Motor neuron (in vitro differentiated cells): ENCODE data around the gene UVRAG. TPM values are rescaled to one million over a fixed set of nuclear protein-coding genes. Genes with fewer than 3 reads are reported as not detected.

ENCODE experiments used
- ATAC-seq, 8 experiments: fragments of 200-7000 bp; cut with Tn5 transposase; replicated peaks in 6 of 8; 2 replicates each; pipeline ENCODE4 v1.8.0; 2021; ENCODE audit warnings: mild to moderate bottlenecking in 8 of 8, moderate library complexity in 8 of 8
- H3K27ac ChIP-seq, 2 donors: fragments of 250-450 bp; sonication (Bioruptor Pico); 2 replicates each; pipeline ENCODE4 v1.9.0; 2021; ENCODE audit warnings: antibody characterized with exemption in 2 of 2, mild to moderate bottlenecking in 2 of 2, moderate library complexity in 1 of 2
- H3K4me1 ChIP-seq, 2 donors: fragments of 250-450 bp; sonication (Bioruptor Pico); replicated peaks in 1 of 2; 2 replicates each; pipeline ENCODE4 v1.6.1; 2021; ENCODE audit warnings: antibody characterized with exemption in 2 of 2, mild to moderate bottlenecking in 2 of 2, moderate library complexity in 1 of 2
- H3K4me3 ChIP-seq, 5 donors: fragments of 250-450 bp; sonication (Bioruptor Pico); 2 replicates each; pipeline ENCODE4 v1.9.0; 2021; ENCODE audit warnings: antibody characterized with exemption in 5 of 5, mild to moderate bottlenecking in 5 of 5, moderate library complexity in 4 of 5
- WGBS, 10 experiments: fragments of 450-650 bp; shearing (Covaris generic); methylation state at CpG; one replicate each; pipeline ENCODE4 v1.0.0; 2022; 5-methylcytosine and 5-hydroxymethylcytosine counted together
- in situ Hi-C, 9 experiments: fragments of 400-800 bp; cut with MboI; loops; one replicate each; pipeline ENCODE4 v1.15.0; 2021; ENCODE audit warnings: low sequenced_read_pairs in 9 of 9, low pct_unique_long_range_greater_than_20kb in 2 of 9; ENCODE audit not compliant: unreplicated experiment in 9 of 9
- total RNA-seq, 8 experiments: library from RNA; unstranded; fragments of 300-600 nt; gene quantifications; 2 replicates each; pipeline versions ENCODE4 v1.2.3 to v1.2.4, GENCODE V29; 2022

The UVRAG gene
- 10 to 100 TPM; 17.2 to 24.4 (median 19.6) TPM for total RNA-seq

DNA sequence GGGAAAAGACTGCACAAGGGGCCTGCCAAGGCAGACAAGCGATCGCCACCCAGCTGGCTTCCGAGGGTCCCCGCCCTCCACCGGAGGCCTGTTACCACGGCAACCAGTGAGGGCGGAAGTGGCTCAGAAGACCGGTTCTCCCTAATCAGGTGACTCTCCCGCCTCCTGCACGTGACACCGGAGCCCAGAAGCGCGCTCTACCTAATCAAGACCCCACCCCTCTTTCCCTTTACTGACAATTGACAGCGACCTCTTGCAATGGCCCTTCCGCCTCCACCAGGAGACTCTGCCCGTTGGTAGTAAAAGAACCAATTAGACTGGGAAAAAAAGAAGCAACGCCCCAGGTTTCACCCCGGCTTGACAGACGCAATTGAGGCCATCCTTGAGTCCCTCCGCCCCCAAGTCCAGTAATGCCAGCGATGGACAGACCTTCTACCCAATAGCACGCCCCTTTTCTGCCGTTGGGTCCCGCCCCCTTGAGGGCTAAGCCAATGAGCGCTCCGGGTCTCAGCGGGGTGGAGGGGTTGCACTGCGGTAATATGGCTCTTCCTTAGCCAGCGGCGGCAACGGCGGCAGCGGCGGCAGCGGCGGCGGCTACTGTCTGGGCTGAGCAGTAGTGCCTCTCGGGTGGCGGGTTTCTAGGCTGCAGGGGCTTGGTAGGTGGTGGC, at the start of gene UVRAG:
UVRAG (plus strand) TSS at position 534 of the 668 bp plus-strand sequence. CDS start 198 bp downstream, outside the sequence.
- WGBS, 10 experiments: 0% methylated on average over 1 to 9 of the region's 39 CpGs; no CpG with 5 or more reads in 7 of the 10 experiments
- in situ Hi-C loops: no loop called here
- H3K27ac ChIP-seq: peak within 1 kb of the TSS; percentile 62 to 72
- peak; percentile 84 to 95 (median 94) for ATAC-seq
- peaks cover 16 to 17% of the 10 kb centered on the region in 2 donors for H3K4me1 ChIP-seq
- peak within 1 kb of the TSS; percentile 71 to 85 (median 79) for H3K4me3 ChIP-seq

- Histone ChIP-seq H3K4me3 (no peak overlapping the region), H3K4me1 (peaks cover 14 to 15% of the 10 kb centered on the region in 2 donors), H3K27ac (no peak overlapping the region)
- in situ Hi-C loops: no loop called here
- WGBS, 10 experiments: 37 to 100% (median 83%) methylated on average over 1 to 4 of the region's 4 CpGs; no CpG with 5 or more reads in 2 of the 10 experiments
- no peak for ATAC-seq
Measured at GRCh38 chr11:75766443-75767227, 48.4 kb upstream of the UVRAG start.

DNA sequence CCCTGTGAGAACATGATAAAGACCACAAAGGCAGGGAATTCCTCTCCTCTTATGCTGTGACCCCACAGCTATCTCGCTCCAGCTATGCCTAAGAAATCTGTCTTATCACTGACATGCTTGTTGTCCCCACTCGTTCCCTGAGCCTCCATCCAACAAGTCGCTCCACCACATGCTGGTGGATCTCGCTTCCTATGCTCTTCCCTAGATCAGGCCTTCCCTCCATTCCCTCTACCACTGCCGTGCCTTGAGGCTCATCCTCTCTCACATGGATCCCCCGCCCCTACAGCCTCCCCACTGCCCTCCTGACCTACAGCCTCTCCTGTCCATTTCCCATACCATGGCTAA, 47.8 kb upstream of the UVRAG start:
- H3K4me1 ChIP-seq: peaks cover 14 to 15% of the 10 kb centered on the region in 2 donors
- ATAC-seq: no peak
- in situ Hi-C loops: no loop called here
- H3K27ac ChIP-seq: no peak overlapping the region
- no peak overlapping the region for H3K4me3 ChIP-seq
- 89 to 100% (median 97%) methylated on average over 1 to 5 of the region's 6 CpGs; no CpG with 5 or more reads in 3 of the 10 experiments for WGBS, 10 experiments

- Histone ChIP-seq H3K27ac (no peak overlapping the region), H3K4me3 (peak overlapping the region in 2 of 5 donors; percentile 53 to 59)
- 29 to 100% (median 60%) methylated on average over 1 of the region's 1 CpG; no CpG with 5 or more reads in 5 of the 10 experiments for WGBS, 10 experiments
Measured at GRCh38 chr11:75767793-75768111, 47.3 kb upstream of the UVRAG start.

DNA sequence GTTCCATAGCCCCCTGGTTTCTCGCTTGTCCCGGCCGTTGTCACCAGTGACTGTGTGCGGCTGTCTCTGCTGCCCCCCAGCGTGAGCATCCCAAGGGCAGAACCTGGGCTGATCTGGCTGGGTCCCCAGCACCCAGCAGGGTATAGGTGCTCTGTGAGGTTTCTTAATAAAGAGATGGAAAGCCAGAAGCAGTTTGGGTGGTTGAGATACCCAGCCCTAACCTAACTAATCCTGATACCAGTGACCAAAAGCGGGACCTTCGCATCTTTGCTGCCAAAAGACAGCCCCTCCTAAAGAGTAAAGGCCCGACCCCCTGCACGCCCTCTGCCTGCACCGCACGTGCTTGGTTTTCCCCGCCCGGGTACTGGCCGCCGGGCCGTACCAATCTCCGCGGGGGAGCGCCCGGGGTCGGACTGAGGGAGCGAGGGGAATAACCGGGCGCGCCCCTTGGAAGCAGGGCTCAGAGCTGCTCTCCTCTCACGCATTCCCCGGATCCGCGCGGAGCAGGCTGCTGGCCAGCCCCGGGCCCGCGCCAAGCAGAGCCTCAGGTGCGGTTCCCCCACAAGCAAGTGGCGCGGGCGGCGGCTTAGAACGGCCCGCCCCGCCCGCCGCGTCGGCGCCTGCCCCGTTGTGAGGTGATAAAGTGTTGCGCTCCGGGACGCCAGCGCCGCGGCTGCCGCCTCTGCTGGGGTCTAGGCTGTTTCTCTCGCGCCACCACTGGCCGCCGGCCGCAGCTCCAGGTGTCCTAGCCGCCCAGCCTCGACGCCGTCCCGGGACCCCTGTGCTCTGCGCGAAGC, 46.7 kb upstream of the UVRAG start, which contains the start of gene DGAT2:
DGAT2 (plus strand) TSS at position 667 of the 797 bp plus-strand sequence. CDS start 214 bp downstream, outside the sequence.
- in situ Hi-C loops: no loop called here
- WGBS, 10 experiments: 0 to 20% (median 15%) methylated on average over 2 to 9 of the region's 66 CpGs; no CpG with 5 or more reads in 6 of the 10 experiments
- Histone ChIP-seq H3K4me1 (peaks cover 9 to 14% of the 10 kb centered on the region in 2 donors), H3K27ac (peak within 1 kb of the TSS; percentile 74 to 88), H3K4me3 (peak within 1 kb of the TSS; percentile 50 to 59 (median 53))
- peak; percentile 88 to 96 (median 94) for ATAC-seq

More at GRCh38 chr11:75767793-75768111, 47.3 kb upstream of the UVRAG start:
- in situ Hi-C loops: no loop called here
- no peak for ATAC-seq
- peaks cover 13 to 14% of the 10 kb centered on the region in 2 donors for H3K4me1 ChIP-seq

GRCh38 chr11:75768909-75769771, 45.9 kb upstream of the UVRAG start:
- Histone ChIP-seq H3K27ac (no peak overlapping the region), H3K4me1 (peaks cover 9 to 14% of the 10 kb centered on the region in 2 donors), H3K4me3 (peak overlapping the region; percentile 50 to 59 (median 53))
- in situ Hi-C loops: no loop called here
- 25% methylated on average over 2 of the region's 46 CpGs; no CpG with 5 or more reads in 9 of the 10 experiments for WGBS, 10 experiments
- ATAC-seq: peak in 5 of 8 experiments; percentile 34 to 49 (median 42)

DNA sequence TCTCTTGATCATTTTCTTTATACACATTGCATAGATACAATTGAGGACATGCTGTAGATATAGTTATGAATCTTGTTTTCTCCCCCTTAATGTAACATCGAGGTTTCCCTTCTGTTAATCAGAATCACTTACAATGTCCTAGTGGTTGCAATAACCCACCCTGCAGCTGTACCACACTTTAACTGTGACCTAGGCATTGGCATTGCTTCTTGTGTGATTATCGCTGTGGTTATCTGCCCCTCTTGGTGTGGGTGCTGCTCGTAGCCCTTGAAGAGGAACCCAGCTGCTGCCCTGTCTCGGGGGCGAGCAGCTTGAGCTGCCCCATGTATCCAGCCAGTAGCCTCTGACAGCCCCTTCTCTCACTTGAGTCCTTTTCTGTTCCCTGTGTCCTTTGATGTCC, 44.9 kb upstream of the UVRAG start:
- ATAC-seq: no peak
- Histone ChIP-seq H3K4me3 (no peak overlapping the region), H3K27ac (no peak overlapping the region), H3K4me1 (peaks cover 9 to 14% of the 10 kb centered on the region in 2 donors)
- in situ Hi-C loops: no loop called here
- 17 to 100% (median 79%) methylated on average over 1 to 5 of the region's 5 CpGs; no CpG with 5 or more reads in 2 of the 10 experiments for WGBS, 10 experiments

GRCh38 chr11:75771646-75772410, 43.2 kb upstream of the UVRAG start:
- 0 to 100% (median 64%) methylated on average over 1 to 5 of the region's 6 CpGs; no CpG with 5 or more reads in 2 of the 10 experiments for WGBS, 10 experiments
- in situ Hi-C loops: no loop called here
- Histone ChIP-seq H3K4me3 (no peak overlapping the region), H3K4me1 (peaks cover 9 to 14% of the 10 kb centered on the region in 2 donors), H3K27ac (no peak overlapping the region)
- ATAC-seq: peak in 2 of 8 experiments; percentile 6 to 50

DNA sequence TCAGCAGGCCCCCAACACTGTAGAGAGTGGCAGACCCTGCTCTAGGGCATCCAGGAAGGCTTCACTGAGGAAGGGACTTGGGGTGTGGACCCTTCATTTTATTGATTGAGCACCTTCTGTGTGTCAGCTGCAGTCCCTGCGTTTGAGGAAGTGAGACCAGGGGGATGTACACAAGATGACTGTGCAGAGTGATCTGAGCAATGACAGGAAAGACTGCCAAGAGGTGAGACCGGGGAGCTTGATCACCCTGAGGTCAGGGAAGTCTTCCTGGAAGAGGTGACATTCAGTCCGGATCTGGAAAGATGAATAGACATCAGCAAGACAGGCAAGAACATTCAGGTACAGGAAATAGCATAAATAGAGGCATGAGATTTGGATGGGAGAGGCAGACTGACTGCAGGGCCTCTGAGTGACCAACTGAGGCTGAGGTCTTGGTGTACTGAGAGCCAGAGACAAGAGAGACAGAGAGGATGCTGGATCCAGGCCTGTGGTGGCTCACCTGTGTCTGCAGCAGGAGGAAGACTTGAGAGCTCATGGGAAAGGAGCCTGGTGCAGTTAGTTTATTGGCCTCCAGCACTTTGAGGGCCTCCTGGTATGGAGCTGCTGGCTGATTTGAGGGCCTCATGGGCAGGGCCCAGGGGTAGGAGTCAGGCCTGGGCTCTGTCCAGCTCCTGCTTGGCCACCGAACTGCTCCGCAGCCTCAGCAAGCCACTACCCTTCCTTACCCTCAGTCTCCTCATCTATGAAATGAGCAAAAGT, 41.2 kb upstream of the UVRAG start:
- 0 to 100% (median 82%) methylated on average over 1 to 5 of the region's 5 CpGs; no CpG with 5 or more reads in 2 of the 10 experiments for WGBS, 10 experiments

GRCh38 chr11:75775056-75775455, 40.0 kb upstream of the UVRAG start:
- ATAC-seq: no peak
- Histone ChIP-seq H3K27ac (no peak overlapping the region), H3K4me3 (no peak overlapping the region), H3K4me1 (peaks cover 0 to 2% of the 10 kb centered on the region in 2 donors)
- in situ Hi-C loops: no loop called here
- WGBS, 10 experiments: 20 to 88% (median 72%) methylated on average over 1 to 3 of the region's 3 CpGs; no CpG with 5 or more reads in 4 of the 10 experiments

More for the DNA sequence above, 41.2 kb upstream of the UVRAG start:
- H3K4me3 ChIP-seq: no peak overlapping the region
- in situ Hi-C loops: no loop called here
- peaks cover 6 to 11% of the 10 kb centered on the region in 2 donors for H3K4me1 ChIP-seq
- no peak overlapping the region for H3K27ac ChIP-seq
- no peak for ATAC-seq

DNA sequence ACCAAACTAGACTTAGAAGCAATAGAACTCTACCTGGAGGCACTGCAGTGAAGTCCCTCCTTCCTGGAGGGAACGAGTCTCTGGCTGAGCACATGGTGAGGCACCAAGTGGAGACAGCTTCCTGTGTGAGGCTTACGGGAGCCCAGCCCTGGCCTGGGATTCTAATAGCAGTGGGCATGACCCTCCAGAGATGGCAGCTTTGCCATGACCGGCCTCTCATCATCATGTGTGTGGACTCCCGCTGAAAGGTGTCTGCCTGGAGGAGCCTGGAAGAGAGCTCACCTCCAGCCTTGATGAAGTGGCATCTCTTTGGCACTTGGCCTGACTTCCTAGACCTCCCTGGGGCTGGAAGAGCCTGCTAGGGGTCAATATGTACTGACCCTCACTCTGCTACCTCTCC, 38.5 kb upstream of the UVRAG start:
- 90 to 100% (median 100%) methylated on average over 1 to 2 of the region's 4 CpGs; no CpG with 5 or more reads in 5 of the 10 experiments for WGBS, 10 experiments
- Histone ChIP-seq H3K4me1 (no peaks in the 10 kb centered on the region), H3K27ac (no peak overlapping the region), H3K4me3 (no peak overlapping the region)
- in situ Hi-C loops: no loop called here
- ATAC-seq: no peak
